Ovary (tissue), 9 donors: ENCODE results near the gene CDC37. TPM values are rescaled to one million over a fixed set of nuclear protein-coding genes. Genes with fewer than 3 reads are reported as not detected.
"Not testable (repeated sequence)": the region's sequence is repeated elsewhere in the genome, so short reads cannot be mapped to it uniquely, and the experiment has no call there.

ENCODE experiments used
- DNase-seq, 5 donors: peaks; one replicate each; pipeline ENCODE4 v3.0.0-alpha.2; 2019 to 2020
- H3K27ac ChIP-seq, 2 donors: fragments of 200-600 bp; one replicate each; pipeline versions ENCODE4 v1.5.1 to v1.8.0; 2019 to 2022
- H3K27me3 ChIP-seq: fragments of 200-600 bp; one replicate; pipeline ENCODE4 v1.8.0; 2022
- H3K36me3 ChIP-seq: fragments of 200-600 bp; sonication (generic); one replicate; pipeline ENCODE4 v1.5.1; 2019
- H3K4me1 ChIP-seq: one replicate; pipeline ENCODE4 v1.8.1; 2013; ENCODE audit warnings: mild to moderate bottlenecking, moderate library complexity; ENCODE audit not compliant: insufficient read depth
- H3K4me3 ChIP-seq: fragments of 200-600 bp; sonication (generic); one replicate; pipeline ENCODE4 v1.5.1; 2017
- H3K9me3 ChIP-seq, 2 donors: fragments of 200-600 bp in 1 of 2; sonication (generic) in 1 of 2; one replicate each; pipeline versions ENCODE4 v1.5.1 to v1.8.1; 2013 to 2019; ENCODE audit warnings: mild to moderate bottlenecking in 1 of 2, moderate library complexity in 1 of 2
- EP300 ChIP-seq: sonication (generic); formaldehyde crosslinking; IDR thresholded peaks from one replicate; pipeline ENCODE4 v1.6.1; 2017; ENCODE audit warnings: antibody characterized with exemption
- POLR2A ChIP-seq: fragments of 450-650 bp; IDR thresholded peaks from one replicate; pipeline ENCODE4 v1.6.1; 2017; ENCODE audit warnings: antibody characterized with exemption, mild to moderate bottlenecking, moderate library complexity
- WGBS, 3 donors: extraction: QIAGEN DNeasy Blood & Tissue Kit in 1 of 3; methylation state at CpG; one replicate each; pipeline versions ENCODE4 v1.1.5 to v1.1.7; 2013 to 2017; 5-methylcytosine and 5-hydroxymethylcytosine counted together
- intact Hi-C, 4 donors: fragments of 100-400 bp; cut with DNase I; formaldehyde crosslinking; loops; one replicate each; pipeline versions ENCODE4 v1.11.0 to v1.15.1; 2022 to 2023
- polyA plus RNA-seq, 2 donors: library from polyadenylated mRNA; stranded (reverse); fragments of 200-250 nt in 1 of 2; fragments of 350-450 nt in 1 of 2; fragmentation: Illumina TruSeq in 1 of 2; extraction: RNeasy Lipid Tissue Mini Kit (QIAGEN cat#74804) in 1 of 2; gene quantifications; one replicate each; pipeline ENCODE4 v1.2.3, GENCODE V29; 2013 to 2014
- total RNA-seq, 7 donors: library from RNA; depleted of rRNA in 2 of 7; stranded (reverse); fragments of >200 nt in 2 of 7; fragmentation: NEBNext Ultra II Directional in 3 of 7; extraction: Animal tissue kit (Norgen Biotek cat#: 25700) in 3 of 7; gene quantifications; one replicate each; pipeline versions ENCODE4 v1.1.0 to v1.2.4, GENCODE V29; 2016 to 2023
- TF ChIP-seq, protein P1 (sequence below), 3 donors: fragments of 450-650 bp in 2 of 3; fragments of 200-600 bp in 1 of 3; IDR thresholded peaks; one replicate each; pipeline versions ENCODE4 v1.5.1 to v1.8.0; 2016 to 2022; ENCODE audit warnings: antibody characterized with exemption in 3 of 3, mild to moderate bottlenecking in 1 of 3
- donor health status: DM: no; HTN: no; CAD: no; lungs with moderate emphysema.
- donor health status: DM: no; HTN: no; CAD: no.
- donor health status: Bipolar disorder and iron deficiency.
- donor health status: DM: yes; HTN: yes; CAD: no.
- donor health status: DM: no; HTN: no; CAD: no.
- donor health status: DM: yes; HTN: yes; CAD: no.

The CDC37 gene
- total and polyA plus RNA-seq, 9 donors = 81.3 to 180 (median 115) TPM

DNA sequence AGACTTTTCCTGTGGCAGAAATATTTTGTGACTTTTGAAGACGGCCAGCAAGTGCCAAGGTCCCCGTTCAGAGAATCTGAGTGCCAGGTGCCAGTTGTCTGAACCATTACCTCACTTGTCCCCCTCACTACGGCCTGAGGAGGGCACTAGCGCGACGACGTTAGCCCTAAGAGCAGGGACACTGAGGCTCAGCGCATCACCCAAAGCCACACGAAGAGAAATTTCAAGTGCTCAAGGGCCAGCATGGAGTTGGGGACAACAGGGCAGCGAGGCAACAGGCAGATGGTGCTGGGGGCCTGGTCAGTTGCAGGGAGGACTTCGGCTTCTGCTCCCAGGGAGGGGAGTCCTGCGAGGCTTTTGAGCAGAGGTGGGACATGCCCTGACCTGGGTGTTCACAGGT, 13.5 kb downstream of the CDC37 start:
- no peaks in the 10 kb centered on the region for H3K27me3 ChIP-seq
- DNase-seq = no peak
- no peaks in the 10 kb centered on the region for H3K36me3 ChIP-seq
- intact Hi-C loops = loop anchor here (1.0 to 10.0 kb wide), 5 partner anchors 119 to 458 kb away; partner anchors contain the start of genes ICAM1 (in 1 of the 4) and OLFM2 (in 1 of the 4)
- H3K9me3 ChIP-seq = no peaks in the 10 kb centered on the region
- H3K4me3 ChIP-seq = no peak overlapping the region
- H3K27ac ChIP-seq = no peak overlapping the region
- H3K4me1 ChIP-seq = no peaks in the 10 kb centered on the region
- WGBS, 3 donors = 34 to 50% (median 47%) methylated on average over 12 of the region's 12 CpGs
- TF ChIP-seq POLR2A (no peak), EP300 (no peak)
- TF ChIP-seq, protein P1, sequence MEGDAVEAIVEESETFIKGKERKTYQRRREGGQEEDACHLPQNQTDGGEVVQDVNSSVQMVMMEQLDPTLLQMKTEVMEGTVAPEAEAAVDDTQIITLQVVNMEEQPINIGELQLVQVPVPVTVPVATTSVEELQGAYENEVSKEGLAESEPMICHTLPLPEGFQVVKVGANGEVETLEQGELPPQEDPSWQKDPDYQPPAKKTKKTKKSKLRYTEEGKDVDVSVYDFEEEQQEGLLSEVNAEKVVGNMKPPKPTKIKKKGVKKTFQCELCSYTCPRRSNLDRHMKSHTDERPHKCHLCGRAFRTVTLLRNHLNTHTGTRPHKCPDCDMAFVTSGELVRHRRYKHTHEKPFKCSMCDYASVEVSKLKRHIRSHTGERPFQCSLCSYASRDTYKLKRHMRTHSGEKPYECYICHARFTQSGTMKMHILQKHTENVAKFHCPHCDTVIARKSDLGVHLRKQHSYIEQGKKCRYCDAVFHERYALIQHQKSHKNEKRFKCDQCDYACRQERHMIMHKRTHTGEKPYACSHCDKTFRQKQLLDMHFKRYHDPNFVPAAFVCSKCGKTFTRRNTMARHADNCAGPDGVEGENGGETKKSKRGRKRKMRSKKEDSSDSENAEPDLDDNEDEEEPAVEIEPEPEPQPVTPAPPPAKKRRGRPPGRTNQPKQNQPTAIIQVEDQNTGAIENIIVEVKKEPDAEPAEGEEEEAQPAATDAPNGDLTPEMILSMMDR (IDR thresholded peaks at IDR 0.05) = no peak

DNA sequence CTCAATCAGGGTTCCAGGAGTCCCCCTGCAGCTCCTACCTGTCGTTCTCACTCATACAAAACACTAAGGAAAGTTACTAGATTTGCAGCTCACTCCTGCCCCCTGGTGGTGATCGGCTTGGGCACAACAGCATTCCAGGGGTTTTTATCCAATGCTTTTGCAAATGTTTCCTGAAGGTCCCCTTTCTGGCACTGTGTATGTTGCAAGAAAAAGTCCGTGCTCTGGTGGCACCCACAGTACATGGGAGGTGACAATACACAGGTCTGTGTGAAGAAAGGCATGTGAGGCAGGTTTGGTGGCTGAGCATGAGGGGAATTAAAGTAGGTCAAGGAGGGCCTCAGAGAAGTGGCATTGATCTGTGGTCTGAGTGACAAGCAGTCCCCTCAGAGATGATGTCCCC, 14.4 kb downstream of the CDC37 start:
- TF ChIP-seq, protein P1 (IDR thresholded peaks at IDR 0.05) = peak; percentile 84 to 91 (median 86)
- no peak for TF ChIP-seq POLR2A
- Histone ChIP-seq H3K27ac (no peak overlapping the region), H3K4me1 (no peaks in the 10 kb centered on the region), H3K27me3 (no peaks in the 10 kb centered on the region), H3K36me3 (no peaks in the 10 kb centered on the region), H3K4me3 (no peak overlapping the region), H3K9me3 (no peaks in the 10 kb centered on the region)
- intact Hi-C loops = loop anchor here (1.0 to 2.0 kb wide), 3 partner anchors 118 to 120 kb away; partner anchors contain the start of gene ICAM1 (in 1 of the 4)
- WGBS, 3 donors = 1 to 2% (median 1%) methylated on average over 3 of the region's 3 CpGs
- peak; percentile 81 to 93 (median 92) for DNase-seq

DNA sequence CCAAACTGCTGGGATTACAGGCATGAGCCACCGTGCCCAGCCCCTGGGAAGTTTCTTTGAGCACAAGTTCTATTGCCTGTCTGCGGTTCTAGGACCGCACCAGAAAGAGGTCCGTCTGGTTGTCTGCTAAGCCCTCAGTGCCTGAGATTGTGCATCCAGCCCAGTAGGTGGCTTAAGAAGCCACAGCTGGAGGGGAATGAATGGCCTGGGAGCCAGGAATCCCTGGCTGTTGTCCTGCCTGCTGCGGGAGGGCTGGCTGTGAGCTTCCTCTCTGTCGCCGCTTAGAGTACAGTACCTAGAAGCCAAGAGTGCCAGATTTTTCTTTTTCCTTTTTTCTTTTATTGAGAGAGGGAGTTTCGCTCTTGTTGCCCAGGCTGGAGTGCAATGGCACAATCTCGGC, 18.8 kb downstream of the CDC37 start:
- no peak for DNase-seq
- no peak overlapping the region for H3K4me3 ChIP-seq
- intact Hi-C loops = loop anchor here in 2 of 4 donors (1.0 to 5.0 kb wide), 2 partner anchors 52 to 113 kb away; partner anchors contain the start of genes ICAM1 (in 1 of the 2) and RAVER1 (in 1 of the 2)
- TF ChIP-seq POLR2A = no peak
- TF ChIP-seq, protein P1 (IDR thresholded peaks at IDR 0.05) = no peak
- TF ChIP-seq EP300 = no peak
- no peak overlapping the region for H3K27ac ChIP-seq
- H3K9me3 ChIP-seq = no peaks in the 10 kb centered on the region
- peaks cover 3% of the 10 kb centered on the region for H3K4me1 ChIP-seq
- H3K27me3 ChIP-seq = no peaks in the 10 kb centered on the region
- no peaks in the 10 kb centered on the region for H3K36me3 ChIP-seq
- whole genome bisulfite sequencing, 3 donors = 74 to 77% (median 77%) methylated on average over 9 of the region's 9 CpGs

DNA sequence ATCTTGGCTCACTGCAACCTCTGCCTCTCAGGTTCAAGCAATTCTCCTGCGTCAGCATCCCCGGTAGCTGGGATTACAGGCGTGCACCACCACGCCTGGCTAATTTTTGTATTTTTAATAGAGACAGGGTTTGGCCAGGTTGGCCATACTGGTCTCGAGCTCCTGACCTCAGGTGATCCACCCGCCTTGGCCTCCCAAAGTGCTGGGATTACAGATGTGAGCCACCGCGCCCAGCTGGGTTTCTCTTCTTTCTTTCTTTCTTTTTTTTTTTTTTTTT, 20.2 kb downstream of the CDC37 start:
- H3K27ac ChIP-seq, H3K36me3 ChIP-seq, H3K9me3 ChIP-seq, DNase-seq, H3K4me1 ChIP-seq, H3K4me3 ChIP-seq, H3K27me3 ChIP-seq: not testable (repeated sequence)
- intact Hi-C loops = loop anchor here in 1 of 4 donors (5.0 kb wide), 1 partner anchor 51 kb away; the partner anchor contains the start of gene RAVER1
- 83 to 89% (median 89%) methylated on average over 8 of the region's 8 CpGs for WGBS, 3 donors

DNA sequence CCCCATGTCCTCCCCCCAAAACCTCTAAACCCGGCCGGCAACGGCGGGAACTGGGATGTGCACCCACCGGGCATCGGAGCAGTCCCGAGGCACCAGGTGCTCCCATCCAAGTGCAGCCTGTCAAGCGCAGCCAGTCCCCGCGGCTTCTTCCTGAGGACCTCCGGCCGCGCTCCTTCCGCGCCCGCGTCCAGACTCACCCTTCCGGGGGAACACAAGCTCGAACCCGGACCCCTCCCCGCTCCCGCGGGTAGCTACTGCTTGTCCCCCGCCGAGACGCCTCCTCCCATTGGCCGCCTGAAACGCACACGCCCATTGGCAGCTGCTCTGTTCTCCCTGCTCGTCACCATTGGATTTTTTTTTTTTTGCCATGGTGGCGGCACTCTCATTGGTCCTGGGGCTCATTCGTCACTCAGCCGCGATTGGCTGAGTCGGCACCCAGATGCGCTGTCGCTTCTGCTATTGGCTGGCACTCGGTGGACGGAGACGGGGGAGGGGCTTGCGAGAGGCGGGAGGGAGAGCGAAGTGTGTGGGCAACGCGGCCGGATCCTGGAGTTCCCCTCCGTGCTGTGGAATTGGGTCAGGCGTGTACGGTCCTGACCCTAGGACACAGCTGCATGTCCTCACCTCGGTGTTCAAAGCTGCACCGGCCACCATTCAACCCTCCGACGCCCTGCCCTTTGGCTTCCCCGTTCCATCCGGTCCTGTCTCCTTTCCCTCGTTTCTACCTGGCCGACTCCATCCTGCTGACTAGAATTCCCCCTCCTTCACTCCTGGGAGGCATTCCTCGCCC, 22.8 kb downstream of the CDC37 start, which contains the start of gene TYK2:
Gene TYK2, minus strand, starts transcription at position 260 of the 790 bp plus-strand sequence. CDS start 2,166 bp downstream, outside the sequence.
- DNase-seq = peak; percentile 96 to 99 (median 98)
- WGBS, 3 donors = 0 to 1% (median 0%) methylated on average over 57 to 58 of the region's 58 CpGs
- Histone ChIP-seq H3K9me3 (no peaks in the 10 kb centered on the region), H3K27ac (peak within 1 kb of the TSS in 1 of 2 donors; percentile 44), H3K36me3 (no peaks in the 10 kb centered on the region), H3K4me3 (peak within 1 kb of the TSS; percentile 98), H3K4me1 (peaks cover 5% of the 10 kb centered on the region), H3K27me3 (no peaks in the 10 kb centered on the region)
- TF ChIP-seq POLR2A = peak; percentile 35
- no peak for TF ChIP-seq EP300
- intact Hi-C loops = loop anchor here in 1 of 4 donors (5.0 kb wide), 1 partner anchor 48 kb away; the partner anchor contains the start of gene RAVER1
